HL-60 (cell line): ENCODE results near the gene UTP3.
"Not testable (repeated sequence)": the region's sequence is repeated elsewhere in the genome, so short reads cannot be mapped to it uniquely, and the experiment has no call there.

ENCODE experiments used
- GABPA ChIP-seq: IDR thresholded peaks from 2 replicates; pipeline ENCODE4 v1.6.1; 2012; ENCODE audit warnings: low read depth
- POLR2AphosphoS5 ChIP-seq: IDR thresholded peaks from 2 replicates; pipeline ENCODE4 v1.6.1; 2012; ENCODE audit warnings: low read depth
- SPI1 ChIP-seq: IDR thresholded peaks from 2 replicates; pipeline ENCODE4 v1.6.1; 2012; ENCODE audit warnings: low read depth, mild to moderate bottlenecking, borderline replicate concordance
- TF ChIP-seq, protein P1 (sequence below): IDR thresholded peaks from one replicate; pipeline ENCODE4 v1.5.1; 2011; ENCODE audit warnings: low read length, control low read depth, inconsistent platforms; ENCODE audit not compliant: insufficient read depth
- TF ChIP-seq, protein P2 (sequence below): IDR thresholded peaks from 2 replicates; pipeline ENCODE4 v1.6.1; 2012; ENCODE audit warnings: low read depth; ENCODE audit not compliant: insufficient replicate concordance

DNA sequence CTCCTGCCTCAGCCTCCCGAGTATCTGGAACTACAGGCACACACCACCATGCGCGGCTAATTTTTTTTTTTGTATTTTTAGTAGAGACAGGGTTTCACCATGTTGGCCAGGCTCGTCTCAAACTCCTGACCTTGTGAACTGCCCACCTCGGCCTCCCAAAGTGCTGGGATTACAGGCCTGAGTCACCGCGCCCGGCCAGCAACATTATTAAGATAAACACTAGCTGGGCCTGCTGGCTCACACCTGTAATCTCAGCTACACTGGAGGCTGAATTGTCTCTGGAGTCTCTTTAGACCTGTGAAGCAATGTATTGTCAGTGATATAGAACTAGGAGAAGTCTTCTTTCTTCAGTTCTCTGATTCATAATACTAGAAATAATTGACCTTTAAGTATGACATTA is 10.1 kb downstream of the UTP3 start:
- TF ChIP-seq, protein P1, sequence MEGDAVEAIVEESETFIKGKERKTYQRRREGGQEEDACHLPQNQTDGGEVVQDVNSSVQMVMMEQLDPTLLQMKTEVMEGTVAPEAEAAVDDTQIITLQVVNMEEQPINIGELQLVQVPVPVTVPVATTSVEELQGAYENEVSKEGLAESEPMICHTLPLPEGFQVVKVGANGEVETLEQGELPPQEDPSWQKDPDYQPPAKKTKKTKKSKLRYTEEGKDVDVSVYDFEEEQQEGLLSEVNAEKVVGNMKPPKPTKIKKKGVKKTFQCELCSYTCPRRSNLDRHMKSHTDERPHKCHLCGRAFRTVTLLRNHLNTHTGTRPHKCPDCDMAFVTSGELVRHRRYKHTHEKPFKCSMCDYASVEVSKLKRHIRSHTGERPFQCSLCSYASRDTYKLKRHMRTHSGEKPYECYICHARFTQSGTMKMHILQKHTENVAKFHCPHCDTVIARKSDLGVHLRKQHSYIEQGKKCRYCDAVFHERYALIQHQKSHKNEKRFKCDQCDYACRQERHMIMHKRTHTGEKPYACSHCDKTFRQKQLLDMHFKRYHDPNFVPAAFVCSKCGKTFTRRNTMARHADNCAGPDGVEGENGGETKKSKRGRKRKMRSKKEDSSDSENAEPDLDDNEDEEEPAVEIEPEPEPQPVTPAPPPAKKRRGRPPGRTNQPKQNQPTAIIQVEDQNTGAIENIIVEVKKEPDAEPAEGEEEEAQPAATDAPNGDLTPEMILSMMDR = not testable (repeated sequence)
- TF ChIP-seq, protein P2, sequence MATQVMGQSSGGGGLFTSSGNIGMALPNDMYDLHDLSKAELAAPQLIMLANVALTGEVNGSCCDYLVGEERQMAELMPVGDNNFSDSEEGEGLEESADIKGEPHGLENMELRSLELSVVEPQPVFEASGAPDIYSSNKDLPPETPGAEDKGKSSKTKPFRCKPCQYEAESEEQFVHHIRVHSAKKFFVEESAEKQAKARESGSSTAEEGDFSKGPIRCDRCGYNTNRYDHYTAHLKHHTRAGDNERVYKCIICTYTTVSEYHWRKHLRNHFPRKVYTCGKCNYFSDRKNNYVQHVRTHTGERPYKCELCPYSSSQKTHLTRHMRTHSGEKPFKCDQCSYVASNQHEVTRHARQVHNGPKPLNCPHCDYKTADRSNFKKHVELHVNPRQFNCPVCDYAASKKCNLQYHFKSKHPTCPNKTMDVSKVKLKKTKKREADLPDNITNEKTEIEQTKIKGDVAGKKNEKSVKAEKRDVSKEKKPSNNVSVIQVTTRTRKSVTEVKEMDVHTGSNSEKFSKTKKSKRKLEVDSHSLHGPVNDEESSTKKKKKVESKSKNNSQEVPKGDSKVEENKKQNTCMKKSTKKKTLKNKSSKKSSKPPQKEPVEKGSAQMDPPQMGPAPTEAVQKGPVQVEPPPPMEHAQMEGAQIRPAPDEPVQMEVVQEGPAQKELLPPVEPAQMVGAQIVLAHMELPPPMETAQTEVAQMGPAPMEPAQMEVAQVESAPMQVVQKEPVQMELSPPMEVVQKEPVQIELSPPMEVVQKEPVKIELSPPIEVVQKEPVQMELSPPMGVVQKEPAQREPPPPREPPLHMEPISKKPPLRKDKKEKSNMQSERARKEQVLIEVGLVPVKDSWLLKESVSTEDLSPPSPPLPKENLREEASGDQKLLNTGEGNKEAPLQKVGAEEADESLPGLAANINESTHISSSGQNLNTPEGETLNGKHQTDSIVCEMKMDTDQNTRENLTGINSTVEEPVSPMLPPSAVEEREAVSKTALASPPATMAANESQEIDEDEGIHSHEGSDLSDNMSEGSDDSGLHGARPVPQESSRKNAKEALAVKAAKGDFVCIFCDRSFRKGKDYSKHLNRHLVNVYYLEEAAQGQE = not testable (repeated sequence)
- TF ChIP-seq POLR2AphosphoS5, GABPA, SPI1: not testable (repeated sequence)
